GM04504 (cell line): ENCODE data around the gene XIST.
"Not testable (repeated sequence)": the region's sequence is repeated elsewhere in the genome, so short reads cannot be mapped to it uniquely, and the experiment has no call there.

Source experiments
- DNase-seq: peaks from one replicate; pipeline ENCODE4 v3.0.0-alpha.2; 2012; ENCODE audit warnings: low read depth

XIST gene

DNA sequence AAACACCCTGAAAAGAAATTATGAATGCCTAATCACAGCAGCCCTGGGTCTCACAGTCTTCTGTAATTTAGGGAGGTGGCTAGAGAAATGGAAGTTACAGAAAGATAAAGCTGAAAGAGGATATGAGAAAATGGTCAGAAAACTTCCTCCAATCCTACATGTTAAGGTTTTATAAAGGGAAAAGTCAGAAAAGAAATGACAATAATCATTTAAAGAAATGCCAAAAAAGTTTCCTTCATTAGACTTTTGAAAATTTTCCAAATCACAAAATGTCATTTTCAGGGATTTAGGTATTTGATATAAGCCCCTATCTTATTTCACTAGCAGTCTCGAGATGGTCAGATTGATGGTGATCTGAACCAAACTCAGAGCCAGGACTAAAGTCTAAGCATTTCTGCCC is 13.4 kb downstream of the XIST start:
- DNase-seq: no peak

- DNase-seq: no peak
Observed at GRCh38 chrX:73838123-73838522, 14.4 kb downstream of the XIST start.

DNA sequence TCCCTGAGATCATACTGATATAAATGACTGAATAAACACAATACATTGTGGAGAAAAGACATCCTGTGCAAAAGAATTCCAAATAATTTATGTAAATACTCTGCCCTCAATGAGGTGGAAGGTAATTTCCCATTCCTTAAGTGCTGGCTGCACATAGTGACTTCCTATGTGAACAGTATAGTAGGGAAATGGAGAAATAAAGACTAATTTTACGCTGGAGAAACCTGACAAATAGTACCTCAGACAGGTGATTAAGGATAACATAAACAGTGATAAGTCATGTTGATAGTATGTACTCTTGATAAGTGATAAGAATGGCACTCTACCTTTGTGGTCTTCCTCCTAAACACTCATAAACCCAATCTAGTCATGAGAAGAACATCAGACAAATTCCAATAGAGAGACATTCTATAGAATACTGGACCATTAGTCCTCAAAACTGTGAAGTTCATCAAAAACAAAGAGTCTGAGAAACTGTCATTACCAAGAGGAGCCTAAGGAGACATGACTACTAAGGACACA is 15.5 kb downstream of the XIST start:
- no peak for DNase-seq

DNA sequence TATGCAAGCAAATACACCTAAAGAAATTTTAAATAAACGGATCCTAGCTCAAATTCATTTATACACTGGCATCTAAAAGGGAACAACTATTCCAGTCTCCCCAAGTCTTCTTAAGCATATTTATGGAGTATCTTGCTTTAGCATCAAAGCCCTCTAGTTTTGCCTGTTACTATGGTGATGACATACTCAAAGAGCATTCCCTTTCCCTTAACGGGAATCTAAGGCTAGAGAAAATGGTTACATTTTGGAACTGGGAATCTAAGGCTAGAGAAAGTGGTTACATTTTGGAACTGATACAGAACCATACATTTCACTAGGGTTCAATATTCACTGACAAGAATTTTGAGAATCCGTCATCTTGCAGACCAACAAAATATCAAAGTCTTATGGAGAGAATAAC is 18.3 kb downstream of the XIST start:
- DNase-seq: no peak

- DNase-seq: no peak
Observed at GRCh38 chrX:73832319-73832718, 20.2 kb downstream of the XIST start.

GRCh38 chrX:73831500-73831899 is 21.0 kb downstream of the XIST start:
- DNase-seq: no peak

DNA sequence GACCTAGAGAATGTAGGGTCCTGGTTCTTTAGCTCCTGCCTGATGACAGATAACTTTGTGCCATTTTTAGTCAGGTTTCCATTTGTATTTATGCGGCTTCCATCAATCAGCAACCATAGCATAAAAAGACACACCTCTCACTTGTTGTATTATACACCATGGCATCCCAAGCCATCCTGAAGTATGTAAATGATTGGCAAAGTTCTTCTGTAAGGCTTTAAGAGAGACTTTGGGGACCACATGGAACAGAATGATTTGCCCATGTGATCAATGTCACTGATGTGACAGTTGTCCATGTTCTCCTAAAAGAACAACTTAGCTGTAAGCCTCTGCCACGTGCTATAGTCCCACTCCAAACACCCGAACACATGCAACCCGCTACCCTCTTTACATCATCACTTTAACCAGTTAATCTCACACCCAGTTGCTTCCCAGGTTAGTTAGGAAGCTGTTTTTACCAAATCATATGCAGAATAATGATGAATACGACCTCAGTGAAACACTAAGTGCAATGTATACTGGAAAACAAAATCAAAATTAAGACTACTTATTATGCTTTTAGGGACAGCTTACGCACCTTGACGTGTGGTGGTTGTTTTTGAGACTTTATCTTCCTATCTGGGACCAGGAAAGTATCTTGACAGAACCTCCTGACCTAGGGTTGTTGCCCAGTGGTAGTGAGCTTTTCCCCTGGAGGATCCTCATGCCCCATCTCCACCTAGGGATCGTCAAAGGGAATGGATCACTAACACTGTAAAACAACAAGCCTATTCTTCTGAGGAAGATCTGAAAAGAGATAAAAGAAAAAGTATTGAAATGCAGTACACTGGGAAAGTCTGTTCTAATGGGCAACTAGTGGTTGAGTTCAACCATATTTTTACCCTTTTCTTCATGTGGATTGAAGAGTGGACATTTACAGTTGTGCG is 21.8 kb downstream of the XIST start:
- no peak for DNase-seq

DNA sequence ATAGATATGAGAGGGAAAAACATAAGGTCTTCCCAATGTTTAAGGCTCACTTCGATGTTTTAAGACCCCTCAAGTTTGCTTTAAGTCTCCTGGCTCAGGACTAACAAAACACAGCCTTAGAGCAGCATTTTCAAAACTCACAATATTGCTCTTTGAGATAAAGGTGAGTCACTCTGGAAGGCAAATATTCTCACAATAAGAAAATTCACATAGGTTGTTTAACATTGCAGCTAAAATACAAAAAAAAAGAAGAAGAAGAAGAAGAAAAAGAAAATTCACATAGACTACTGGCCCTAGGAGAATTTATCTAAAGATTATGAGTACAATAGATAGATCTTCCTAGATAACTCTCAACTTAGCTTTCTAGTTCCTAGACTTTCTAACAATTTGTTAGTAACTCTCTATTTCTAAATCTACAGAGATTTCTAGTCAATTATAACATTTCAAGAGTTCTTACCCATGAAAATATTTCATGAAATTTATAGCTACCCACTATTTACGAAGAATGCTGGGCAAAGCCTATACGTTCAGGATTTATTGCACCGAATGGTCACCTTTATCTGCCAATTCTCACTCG is 22.5 kb downstream of the XIST start:
- no peak for DNase-seq

- DNase-seq: no peak
Observed at GRCh38 chrX:73828080-73828720, 24.3 kb downstream of the XIST start.

GRCh38 chrX:73827406-73827805 is 25.1 kb downstream of the XIST start:
- no peak for DNase-seq

GRCh38 chrX:73826996-73827395 is 25.5 kb downstream of the XIST start:
- DNase-seq: no peak

GRCh38 chrX:73825569-73825968 is 26.9 kb downstream of the XIST start:
- DNase-seq: no peak

DNA sequence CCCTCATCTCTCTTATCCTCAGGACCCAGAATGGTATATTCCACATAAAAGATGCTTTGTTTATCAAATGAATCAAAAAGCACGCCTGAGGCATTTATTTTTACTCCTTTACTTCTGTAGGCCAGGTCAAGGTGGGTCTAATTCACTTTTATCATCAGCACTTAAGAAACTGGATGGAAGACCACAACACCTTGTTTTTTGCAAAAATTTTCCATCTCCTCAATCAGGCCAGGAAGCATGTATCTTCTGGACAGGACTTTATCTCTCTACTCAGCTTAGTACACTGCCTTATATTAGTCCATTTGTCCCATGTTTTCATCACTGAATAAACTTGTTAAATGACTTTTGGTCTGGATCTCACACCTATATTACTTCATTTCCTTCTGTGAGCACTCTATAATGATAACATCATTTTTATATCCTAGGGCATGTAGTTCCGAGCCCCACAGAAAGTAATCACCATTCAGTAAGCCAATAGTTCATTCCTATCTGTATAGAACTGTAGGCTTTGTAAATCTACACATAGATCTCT is 29.0 kb downstream of the XIST start:
- no peak for DNase-seq

GRCh38 chrX:73822775-73823174 is 29.7 kb downstream of the XIST start:
- DNase-seq: no peak

DNA sequence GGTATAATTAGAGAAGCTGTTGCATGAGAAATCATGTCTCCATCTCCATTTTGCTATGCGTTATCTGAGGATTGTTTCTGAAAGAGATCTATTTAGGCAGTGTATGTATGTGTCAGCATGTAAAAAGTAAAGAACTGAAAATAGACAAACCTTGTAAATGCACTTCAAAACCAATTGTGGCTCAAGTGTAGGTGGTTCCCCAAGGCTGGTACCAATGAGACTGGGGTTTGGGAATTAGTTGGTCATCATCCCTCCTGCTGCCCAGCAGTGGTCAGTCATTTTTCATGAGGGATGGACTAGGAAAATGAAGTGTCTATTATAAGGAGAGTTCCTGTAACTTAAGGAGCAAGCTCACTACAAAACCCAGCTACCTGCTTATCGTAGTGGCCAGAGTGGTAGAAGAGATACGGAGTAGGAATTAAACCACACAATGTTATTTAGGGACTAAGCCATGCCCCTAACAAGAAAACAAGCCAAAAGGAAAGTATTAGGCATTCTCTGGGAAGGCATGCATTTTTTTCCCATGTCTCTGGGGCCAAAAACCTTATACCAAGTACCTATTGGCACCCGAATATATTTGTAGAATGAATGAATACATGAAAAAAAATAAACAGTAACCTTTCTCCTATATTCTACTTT is 30.5 kb downstream of the XIST start:
- no peak for DNase-seq

DNA sequence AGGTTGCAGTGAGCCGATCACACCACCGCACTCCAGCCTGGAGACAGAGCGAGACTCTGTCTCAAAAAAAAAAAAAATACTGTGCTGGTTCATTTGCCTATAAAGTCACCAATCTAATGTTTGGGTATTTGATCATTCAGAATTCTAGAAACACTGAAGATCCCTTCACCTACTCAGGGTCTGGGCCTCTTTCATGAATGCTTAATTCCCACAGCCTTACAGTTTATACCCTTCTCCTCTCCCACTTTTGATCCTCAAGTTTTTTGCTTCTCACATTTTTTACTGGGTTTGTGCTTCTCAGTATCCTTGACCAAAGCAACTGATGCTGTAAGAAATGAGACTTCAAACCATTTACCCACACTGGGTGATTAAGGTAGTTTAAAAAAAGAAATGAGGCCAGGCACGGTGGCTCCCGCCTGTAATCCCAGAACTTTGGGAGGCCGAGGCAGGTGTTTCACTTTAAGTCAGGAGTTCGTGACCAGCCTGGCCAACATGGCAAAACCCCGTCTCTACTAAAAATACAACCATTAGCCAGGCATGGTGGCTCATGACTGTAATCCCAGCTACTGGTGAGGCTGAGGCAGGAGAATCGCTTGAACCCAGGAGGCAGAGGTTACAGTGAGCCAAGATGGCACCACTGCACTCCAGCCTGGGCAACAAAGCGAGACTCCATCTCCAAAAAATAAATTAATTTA is 32.5 kb downstream of the XIST start:
- not testable (repeated sequence) for DNase-seq

- no peak for DNase-seq
Observed at GRCh38 chrX:73818200-73819116, 34.1 kb downstream of the XIST start.

DNA sequence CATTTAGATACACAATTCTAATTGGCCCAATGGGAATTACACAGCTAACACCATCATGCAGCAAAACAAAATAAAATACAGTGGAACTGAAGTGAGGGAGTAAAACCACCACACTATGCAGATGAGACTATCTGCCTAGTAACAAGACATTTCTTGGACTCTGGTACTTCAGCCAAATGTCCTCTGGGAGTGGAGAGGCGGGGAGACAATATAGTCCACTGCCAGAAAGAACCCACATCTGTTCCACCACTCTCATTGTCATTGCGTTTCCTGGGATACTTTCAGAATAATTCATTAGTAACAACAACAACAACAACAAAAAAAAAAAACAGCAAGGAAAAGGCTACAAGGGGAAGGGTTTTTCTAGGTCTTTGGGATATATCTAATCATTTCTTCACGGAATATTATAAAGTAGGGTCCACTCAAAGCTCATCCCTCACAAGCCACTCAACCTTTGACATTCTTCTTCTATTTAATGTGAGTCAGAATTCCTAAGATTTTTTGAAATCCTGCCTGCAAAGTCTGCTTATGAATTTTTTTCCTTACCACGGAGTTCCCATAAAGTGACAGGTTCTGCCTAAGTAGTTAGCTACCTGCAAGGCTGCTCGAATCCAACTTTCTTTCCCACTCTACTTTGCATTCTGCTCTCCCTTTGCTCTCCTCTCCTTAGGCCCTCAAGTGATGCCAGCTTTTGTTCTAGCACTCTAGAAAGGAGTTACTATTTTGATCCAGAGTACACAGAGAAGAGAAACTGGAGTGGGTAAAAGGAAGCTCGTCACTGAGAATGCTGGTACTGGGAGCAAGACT is 34.9 kb downstream of the XIST start:
- peak; percentile 6 for DNase-seq

GRCh38 chrX:73812256-73812655 is 40.3 kb downstream of the XIST start:
- DNase-seq: no peak

GRCh38 chrX:73804109-73804508 is 48.4 kb downstream of the XIST start:
- DNase-seq: not testable (repeated sequence)
